ENCODE measurements around the gene CAPN3. TPM values are rescaled to one million over a fixed set of nuclear protein-coding genes. Genes with fewer than 3 reads are reported as not detected.

CAPN3 gene
- total RNA-seq, 1 experiment from 2014 or later, result 0.54 TPM

DNA sequence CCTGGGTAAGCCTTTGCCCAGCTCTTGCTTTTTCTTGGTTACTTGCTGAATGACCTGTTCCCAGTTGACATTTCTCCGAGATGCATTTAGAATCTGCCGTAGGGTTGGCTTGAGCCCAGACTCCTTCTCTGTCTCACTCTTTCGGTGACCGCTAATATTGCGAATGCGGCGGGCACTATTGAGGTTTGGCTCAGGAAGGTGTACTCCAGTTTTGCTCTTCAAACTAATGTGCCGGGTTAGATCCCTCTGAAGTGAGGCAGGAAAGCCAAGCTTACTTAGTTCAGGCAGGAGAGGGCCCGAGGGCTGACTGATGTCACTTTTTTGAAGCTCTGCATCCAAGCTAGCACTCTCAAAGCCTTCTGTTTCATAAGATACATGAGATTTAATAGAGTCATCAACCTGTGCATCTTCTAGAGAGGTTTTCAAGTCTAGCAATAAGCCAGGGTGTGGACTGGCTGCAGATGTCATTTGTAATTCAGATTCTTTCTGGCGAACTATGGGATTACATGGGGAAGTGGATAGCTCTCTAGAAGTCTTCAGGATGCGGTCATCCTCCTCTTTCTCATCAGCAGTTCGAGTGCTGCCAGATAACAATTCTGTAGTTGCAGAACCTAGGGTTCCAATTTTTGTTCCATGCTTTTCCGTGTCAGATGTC, 90.6 kb downstream of the CAPN3 start:
- CTCF ChIA-PET, result no interaction called here
- H3K4me1 ChIP-seq (ENCODE audit: insufficient read depth, low read length, poor library complexity, severe bottlenecking), result no peaks in the 10 kb centered on the region
- no peak for DNase-seq (ENCODE audit: low spot score)
- no peaks in the 10 kb centered on the region for H3K9me3 ChIP-seq (ENCODE audit: low read depth, low read length, poor library complexity, severe bottlenecking)
- intact Hi-C loops (cut with micrococcal nuclease; ENCODE audit: unreplicated experiment), result no loop called here
- POLR2A ChIA-PET (ENCODE audit: low non-redundant PET), result no interaction called here
- no TSS peak for BruUV-seq (replicated peaks)
- no peaks in the 10 kb centered on the region for H3K27me3 ChIP-seq (replicated peaks; ENCODE audit: insufficient read depth, low read depth, low read length, poor library complexity)
- H3K36me3 ChIP-seq (ENCODE audit: insufficient read depth, low read length, poor library complexity, severe bottlenecking), result peaks cover 35% of the 10 kb centered on the region
- H3K4me3 ChIP-seq (ENCODE audit: low read depth, low read length, poor library complexity, severe bottlenecking), result no peak overlapping the region
- H3K27ac ChIP-seq (ENCODE audit: low read depth, low read length, poor library complexity, severe bottlenecking), result no peak overlapping the region
- no peak for TF ChIP-seq EZH2 (IDR thresholded peaks at IDR 0.05; ENCODE audit: borderline replicate concordance, low read depth, low read length, poor library complexity, severe bottlenecking)
- TF ChIP-seq, protein P1, sequence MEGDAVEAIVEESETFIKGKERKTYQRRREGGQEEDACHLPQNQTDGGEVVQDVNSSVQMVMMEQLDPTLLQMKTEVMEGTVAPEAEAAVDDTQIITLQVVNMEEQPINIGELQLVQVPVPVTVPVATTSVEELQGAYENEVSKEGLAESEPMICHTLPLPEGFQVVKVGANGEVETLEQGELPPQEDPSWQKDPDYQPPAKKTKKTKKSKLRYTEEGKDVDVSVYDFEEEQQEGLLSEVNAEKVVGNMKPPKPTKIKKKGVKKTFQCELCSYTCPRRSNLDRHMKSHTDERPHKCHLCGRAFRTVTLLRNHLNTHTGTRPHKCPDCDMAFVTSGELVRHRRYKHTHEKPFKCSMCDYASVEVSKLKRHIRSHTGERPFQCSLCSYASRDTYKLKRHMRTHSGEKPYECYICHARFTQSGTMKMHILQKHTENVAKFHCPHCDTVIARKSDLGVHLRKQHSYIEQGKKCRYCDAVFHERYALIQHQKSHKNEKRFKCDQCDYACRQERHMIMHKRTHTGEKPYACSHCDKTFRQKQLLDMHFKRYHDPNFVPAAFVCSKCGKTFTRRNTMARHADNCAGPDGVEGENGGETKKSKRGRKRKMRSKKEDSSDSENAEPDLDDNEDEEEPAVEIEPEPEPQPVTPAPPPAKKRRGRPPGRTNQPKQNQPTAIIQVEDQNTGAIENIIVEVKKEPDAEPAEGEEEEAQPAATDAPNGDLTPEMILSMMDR (conservative IDR thresholded peaks at IDR 0.05; ENCODE audit: low read depth, low read length), result no peak

DNA sequence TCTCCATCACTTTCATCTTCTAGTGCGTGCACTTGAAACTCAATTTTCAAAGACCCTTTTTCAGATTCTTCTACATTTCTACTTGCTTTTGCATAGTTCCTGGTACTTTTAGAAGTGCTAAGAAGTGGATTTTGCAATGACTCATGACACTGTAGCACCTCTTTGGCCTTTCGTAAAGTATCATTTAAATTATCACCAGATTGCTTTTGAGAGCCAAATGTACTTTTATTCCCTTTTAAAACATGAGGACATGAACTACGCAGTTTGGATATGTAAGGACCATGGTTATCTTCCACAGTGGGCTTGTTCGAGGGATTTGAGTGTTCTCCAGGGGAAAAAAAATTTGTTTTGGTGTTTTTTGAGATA, 91.1 kb downstream of the CAPN3 start:
- TF ChIP-seq EZH2 (IDR thresholded peaks at IDR 0.05; ENCODE audit: borderline replicate concordance, low read depth, low read length, poor library complexity, severe bottlenecking), result no peak
- TF ChIP-seq, protein P1 (conservative IDR thresholded peaks at IDR 0.05; ENCODE audit: low read depth, low read length), result no peak
- no peaks in the 10 kb centered on the region for H3K27me3 ChIP-seq (replicated peaks; ENCODE audit: insufficient read depth, low read depth, low read length, poor library complexity)
- H3K36me3 ChIP-seq (ENCODE audit: insufficient read depth, low read length, poor library complexity, severe bottlenecking), result peaks cover 35% of the 10 kb centered on the region
- peaks cover under 1% of the 10 kb centered on the region for H3K4me1 ChIP-seq (ENCODE audit: insufficient read depth, low read length, poor library complexity, severe bottlenecking)
- no peak for DNase-seq (ENCODE audit: low spot score)
- ChIA-PET POLR2A (ENCODE audit: low non-redundant PET) (no interaction called here), CTCF (no interaction called here)
- TSS peak; percentile 60 for BruUV-seq (replicated peaks)
- no peak overlapping the region for H3K4me3 ChIP-seq (ENCODE audit: low read depth, low read length, poor library complexity, severe bottlenecking)
- intact Hi-C loops (cut with micrococcal nuclease; ENCODE audit: unreplicated experiment), result no loop called here
- no peaks in the 10 kb centered on the region for H3K9me3 ChIP-seq (ENCODE audit: low read depth, low read length, poor library complexity, severe bottlenecking)
- no peak overlapping the region for H3K27ac ChIP-seq (ENCODE audit: low read depth, low read length, poor library complexity, severe bottlenecking)

DNA sequence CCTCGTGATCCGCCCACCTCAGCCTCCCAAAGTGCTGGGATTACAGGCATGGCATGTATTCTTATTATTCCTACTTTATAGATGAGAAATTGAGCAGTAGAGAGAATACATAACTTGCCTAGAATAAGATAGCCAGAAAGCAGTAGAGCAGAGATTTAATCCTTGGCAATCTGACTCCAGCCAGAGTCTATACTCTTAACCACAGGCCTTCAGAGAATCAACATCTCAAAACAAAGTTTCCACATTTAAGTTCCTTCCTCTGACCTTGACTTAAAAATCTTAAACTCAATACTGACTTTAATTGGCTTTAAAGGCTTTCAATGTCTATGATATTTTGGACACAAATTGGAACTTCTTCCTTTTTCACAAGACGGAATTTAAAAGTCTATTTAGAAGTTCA, 94.5 kb downstream of the CAPN3 start:
- Histone ChIP-seq H3K36me3 (ENCODE audit: insufficient read depth, low read length, poor library complexity, severe bottlenecking) (peaks cover 29% of the 10 kb centered on the region), H3K4me3 (ENCODE audit: low read depth, low read length, poor library complexity, severe bottlenecking) (no peak overlapping the region), H3K9me3 (ENCODE audit: low read depth, low read length, poor library complexity, severe bottlenecking) (no peaks in the 10 kb centered on the region), H3K27me3 (replicated peaks; ENCODE audit: insufficient read depth, low read depth, low read length, poor library complexity) (no peaks in the 10 kb centered on the region), H3K27ac (ENCODE audit: low read depth, low read length, poor library complexity, severe bottlenecking) (no peak overlapping the region), H3K4me1 (ENCODE audit: insufficient read depth, low read length, poor library complexity, severe bottlenecking) (peaks cover 32% of the 10 kb centered on the region)
- intact Hi-C loops (cut with micrococcal nuclease; ENCODE audit: unreplicated experiment), result no loop called here
- CTCF ChIA-PET, result no interaction called here
- TF ChIP-seq, protein P1 (conservative IDR thresholded peaks at IDR 0.05; ENCODE audit: low read depth, low read length), result no peak
- no peak for TF ChIP-seq EZH2 (IDR thresholded peaks at IDR 0.05; ENCODE audit: borderline replicate concordance, low read depth, low read length, poor library complexity, severe bottlenecking)
- no TSS peak for BruUV-seq (replicated peaks)
- POLR2A ChIA-PET (ENCODE audit: low non-redundant PET), result interaction anchor here (0.7 kb wide), 1 partner anchor 45 kb away, joined by 6 read pairs; no protein-coding TSS in a partner anchor
- DNase-seq (ENCODE audit: low spot score), result no peak
